ENCODE data around the gene FYN.

Gene FYN

DNA sequence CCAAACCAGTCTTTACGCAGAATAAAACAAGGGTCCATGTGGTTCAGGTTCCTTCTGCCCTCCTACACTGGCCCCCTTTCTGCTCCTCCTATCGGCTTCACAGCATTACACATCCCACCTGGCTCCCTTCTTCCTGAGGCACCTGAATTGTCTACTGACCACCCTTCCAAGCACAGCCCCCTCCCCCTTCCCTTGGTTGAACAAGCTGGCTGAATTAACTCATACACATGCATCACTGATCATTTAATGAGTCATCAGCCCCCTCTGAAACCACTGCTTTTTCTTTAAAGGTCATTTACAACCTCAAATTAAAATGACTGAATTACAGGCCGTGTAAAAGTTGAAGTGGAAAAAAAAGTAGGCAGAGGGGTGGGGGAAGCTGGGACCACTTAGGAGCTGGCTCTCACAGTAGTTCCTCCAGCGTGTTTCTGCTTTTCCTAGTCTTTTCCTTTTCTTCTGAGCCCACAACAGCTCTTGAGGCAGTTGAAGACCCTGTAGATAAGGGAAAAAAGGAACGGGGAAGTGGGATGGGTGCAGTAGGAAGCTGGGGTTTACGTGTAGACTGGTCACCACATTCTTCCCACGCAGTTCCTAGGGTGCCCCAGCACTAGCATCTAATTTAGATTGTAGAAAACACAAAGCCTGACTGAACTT is 67.6 kb downstream of the FYN start:
- Histone ChIP-seq H3K4me1 (ENCODE audit: insufficient read depth, insufficient read length) (no peaks in the 10 kb centered on the region), H3K4me3 (ENCODE audit: insufficient read length, low read depth) (no peak overlapping the region), H3K36me3 (ENCODE audit: insufficient read depth, insufficient read length, low read length) (peaks cover 3% of the 10 kb centered on the region), H3K9ac (ENCODE audit: insufficient read length, low read depth) (no peak overlapping the region), H3K27me3 (ENCODE audit: insufficient read depth, insufficient read length) (no peaks in the 10 kb centered on the region), H3K9me3 (ENCODE audit: insufficient read depth, low read length) (no peaks in the 10 kb centered on the region)
- DNase-seq (ENCODE audit: low read depth, low spot score), result no peak
- TF ChIP-seq SUZ12 (IDR thresholded peaks at IDR 0.05; ENCODE audit: extremely low read depth, insufficient read depth, insufficient read length) (no peak), ZNF274 (IDR thresholded peaks at IDR 0.05; ENCODE audit: low read depth, low read length) (no peak), YY1 (IDR thresholded peaks at IDR 0.05; ENCODE audit: insufficient read depth, insufficient read length) (no peak)

DNA sequence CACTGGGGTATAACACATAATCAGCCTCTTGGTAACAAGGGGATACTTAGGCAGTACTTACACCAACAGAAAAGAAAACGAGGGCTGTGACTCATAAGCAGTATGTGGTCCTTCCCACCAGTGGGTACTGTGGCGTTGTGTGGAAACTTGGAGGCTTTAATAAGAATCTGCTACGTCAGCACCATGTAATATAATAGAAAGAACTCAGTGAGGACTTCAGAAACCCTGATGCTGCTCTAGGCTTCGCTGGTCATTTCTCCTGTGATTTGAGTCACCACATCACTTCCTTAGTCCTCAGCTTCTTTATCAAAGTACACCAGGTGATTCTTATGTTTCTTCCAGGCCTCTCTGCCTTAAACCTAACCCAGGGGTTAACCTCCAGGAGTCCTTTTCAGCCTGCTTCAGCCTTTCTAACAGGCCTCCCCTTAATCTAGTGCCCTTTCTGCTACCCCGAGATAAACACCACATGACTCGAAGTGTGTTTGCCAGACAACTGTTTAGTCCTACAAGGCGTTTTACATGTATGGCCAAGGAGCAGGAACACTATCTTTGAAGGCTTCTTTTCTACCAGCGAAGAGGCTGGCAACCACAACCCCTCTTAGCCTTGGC is 68.5 kb downstream of the FYN start:
- H3K4me1 ChIP-seq (ENCODE audit: insufficient read depth, insufficient read length), result peaks cover 2% of the 10 kb centered on the region
- no peaks in the 10 kb centered on the region for H3K27me3 ChIP-seq (ENCODE audit: insufficient read depth, insufficient read length)
- H3K36me3 ChIP-seq (ENCODE audit: insufficient read depth, insufficient read length, low read length), result peaks cover 3% of the 10 kb centered on the region
- TF ChIP-seq SUZ12 (IDR thresholded peaks at IDR 0.05; ENCODE audit: extremely low read depth, insufficient read depth, insufficient read length) (no peak), ZNF274 (IDR thresholded peaks at IDR 0.05; ENCODE audit: low read depth, low read length) (no peak), YY1 (IDR thresholded peaks at IDR 0.05; ENCODE audit: insufficient read depth, insufficient read length) (no peak)
- H3K9me3 ChIP-seq (ENCODE audit: insufficient read depth, low read length), result no peaks in the 10 kb centered on the region
- H3K9ac ChIP-seq (ENCODE audit: insufficient read length, low read depth), result no peak overlapping the region
- no peak overlapping the region for H3K4me3 ChIP-seq (ENCODE audit: insufficient read length, low read depth)
- DNase-seq (ENCODE audit: low read depth, low spot score), result no peak

DNA sequence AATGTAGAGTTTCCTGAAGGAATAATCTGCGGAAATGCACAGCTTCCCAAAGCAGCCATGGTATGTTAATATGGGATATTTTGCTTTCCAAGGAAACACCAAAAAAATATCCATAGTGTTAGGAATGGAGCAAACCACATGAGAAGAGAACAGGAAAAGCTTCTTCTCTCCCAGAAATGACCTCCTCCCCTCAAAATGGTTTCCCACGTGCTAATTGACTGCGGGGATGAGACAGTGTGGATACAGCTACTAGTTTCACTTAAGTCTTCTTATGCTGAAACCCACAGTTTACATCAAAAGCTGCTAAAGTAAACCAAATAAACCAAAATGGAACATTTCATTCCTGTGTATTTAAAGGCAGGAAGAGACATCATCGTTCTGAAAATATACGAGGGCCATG is 69.4 kb downstream of the FYN start:
- Histone ChIP-seq H3K4me1 (ENCODE audit: insufficient read depth, insufficient read length) (peaks cover 2% of the 10 kb centered on the region), H3K27me3 (ENCODE audit: insufficient read depth, insufficient read length) (no peaks in the 10 kb centered on the region), H3K4me3 (ENCODE audit: insufficient read length, low read depth) (no peak overlapping the region), H3K9ac (ENCODE audit: insufficient read length, low read depth) (no peak overlapping the region), H3K9me3 (ENCODE audit: insufficient read depth, low read length) (no peaks in the 10 kb centered on the region), H3K36me3 (ENCODE audit: insufficient read depth, insufficient read length, low read length) (peaks cover 3% of the 10 kb centered on the region)
- DNase-seq (ENCODE audit: low read depth, low spot score), result no peak
- no peak for TF ChIP-seq ZNF274 (IDR thresholded peaks at IDR 0.05; ENCODE audit: low read depth, low read length)
- no peak for TF ChIP-seq YY1 (IDR thresholded peaks at IDR 0.05; ENCODE audit: insufficient read depth, insufficient read length)
- no peak for TF ChIP-seq SUZ12 (IDR thresholded peaks at IDR 0.05; ENCODE audit: extremely low read depth, insufficient read depth, insufficient read length)

DNA sequence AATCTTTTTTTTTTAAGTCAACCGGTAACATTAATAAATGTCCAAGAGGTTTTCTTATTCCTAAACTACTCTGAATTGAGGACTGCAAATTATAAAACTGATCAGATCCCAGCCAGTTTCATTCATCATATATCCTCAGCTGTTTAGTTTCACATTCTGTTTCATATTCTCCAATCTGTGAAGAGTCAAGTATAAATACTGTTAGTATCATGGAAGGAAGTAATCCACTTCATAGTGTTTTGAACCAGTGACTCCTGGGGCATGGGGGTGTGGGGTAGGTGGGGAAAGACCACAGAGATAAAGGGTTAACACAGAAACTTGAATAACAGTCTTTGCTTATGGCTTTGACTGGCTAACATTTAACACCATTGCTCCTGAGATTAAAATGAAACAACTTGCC is 69.9 kb downstream of the FYN start:
- no peaks in the 10 kb centered on the region for H3K9me3 ChIP-seq (ENCODE audit: insufficient read depth, low read length)
- peaks cover 2% of the 10 kb centered on the region for H3K4me1 ChIP-seq (ENCODE audit: insufficient read depth, insufficient read length)
- DNase-seq (ENCODE audit: low read depth, low spot score), result no peak
- no peak overlapping the region for H3K4me3 ChIP-seq (ENCODE audit: insufficient read length, low read depth)
- H3K27me3 ChIP-seq (ENCODE audit: insufficient read depth, insufficient read length), result no peaks in the 10 kb centered on the region
- TF ChIP-seq YY1 (IDR thresholded peaks at IDR 0.05; ENCODE audit: insufficient read depth, insufficient read length) (no peak), ZNF274 (IDR thresholded peaks at IDR 0.05; ENCODE audit: low read depth, low read length) (no peak), SUZ12 (IDR thresholded peaks at IDR 0.05; ENCODE audit: extremely low read depth, insufficient read depth, insufficient read length) (no peak)
- H3K36me3 ChIP-seq (ENCODE audit: insufficient read depth, insufficient read length, low read length), result peaks cover 3% of the 10 kb centered on the region
- H3K9ac ChIP-seq (ENCODE audit: insufficient read length, low read depth), result no peak overlapping the region

DNA sequence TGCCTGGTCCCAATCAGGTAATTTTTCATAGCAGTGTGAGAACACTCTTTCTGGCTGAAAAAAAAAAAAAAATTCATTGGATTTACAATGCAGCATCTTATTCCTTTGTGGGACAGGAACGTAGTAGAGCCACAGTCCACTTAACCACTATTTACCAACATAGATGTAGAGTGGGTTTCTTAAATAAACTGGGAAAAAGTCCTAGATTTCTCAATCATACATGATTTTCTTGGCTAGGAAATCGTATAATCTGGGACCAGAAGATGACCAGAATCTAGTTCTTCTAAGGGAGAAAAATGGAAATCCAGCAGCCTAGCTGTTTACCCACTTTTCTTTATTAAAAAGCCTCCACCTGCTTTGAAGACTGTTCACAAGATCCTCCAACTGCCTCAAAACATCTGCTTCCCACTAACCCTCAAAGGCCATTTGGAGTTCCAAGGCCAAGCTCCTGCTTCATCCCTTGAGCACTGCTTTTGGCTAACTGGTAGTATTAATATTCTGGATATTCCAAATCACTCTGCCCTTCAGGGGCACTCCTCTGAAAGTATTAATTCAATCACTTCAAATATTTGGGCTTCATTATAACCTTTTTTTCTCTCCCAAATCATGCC is 70.4 kb downstream of the FYN start:
- no peak overlapping the region for H3K9ac ChIP-seq (ENCODE audit: insufficient read length, low read depth)
- H3K27me3 ChIP-seq (ENCODE audit: insufficient read depth, insufficient read length), result no peaks in the 10 kb centered on the region
- TF ChIP-seq ZNF274 (IDR thresholded peaks at IDR 0.05; ENCODE audit: low read depth, low read length) (no peak), SUZ12 (IDR thresholded peaks at IDR 0.05; ENCODE audit: extremely low read depth, insufficient read depth, insufficient read length) (no peak), YY1 (IDR thresholded peaks at IDR 0.05; ENCODE audit: insufficient read depth, insufficient read length) (no peak)
- DNase-seq (ENCODE audit: low read depth, low spot score), result no peak
- H3K36me3 ChIP-seq (ENCODE audit: insufficient read depth, insufficient read length, low read length), result peaks cover 3% of the 10 kb centered on the region
- H3K4me3 ChIP-seq (ENCODE audit: insufficient read length, low read depth), result no peak overlapping the region
- no peaks in the 10 kb centered on the region for H3K9me3 ChIP-seq (ENCODE audit: insufficient read depth, low read length)
- peaks cover 2% of the 10 kb centered on the region for H3K4me1 ChIP-seq (ENCODE audit: insufficient read depth, insufficient read length)

DNA sequence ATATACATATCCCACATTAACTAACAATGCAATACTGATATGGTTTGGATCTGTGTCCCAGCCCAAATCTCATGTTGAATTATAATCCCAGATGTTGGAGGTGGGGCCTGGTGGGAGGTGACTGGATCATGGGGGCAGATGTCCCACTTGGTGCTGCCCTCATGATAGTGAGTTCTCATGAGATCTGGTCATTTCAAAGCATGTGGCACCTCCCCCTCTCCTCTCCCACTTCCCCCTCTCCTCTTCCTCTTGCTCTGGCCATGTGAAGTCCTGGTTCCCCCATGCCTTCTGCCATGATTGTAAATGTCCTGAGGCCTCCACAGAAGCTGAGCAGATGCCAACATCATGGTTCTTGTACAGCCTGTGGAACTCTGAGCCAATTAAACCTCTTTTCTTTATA is 71.2 kb downstream of the FYN start:
- Histone ChIP-seq H3K4me1 (ENCODE audit: insufficient read depth, insufficient read length) (peaks cover 2% of the 10 kb centered on the region), H3K9ac (ENCODE audit: insufficient read length, low read depth) (no peak overlapping the region), H3K27me3 (ENCODE audit: insufficient read depth, insufficient read length) (no peaks in the 10 kb centered on the region), H3K4me3 (ENCODE audit: insufficient read length, low read depth) (no peak overlapping the region), H3K36me3 (ENCODE audit: insufficient read depth, insufficient read length, low read length) (peaks cover 3% of the 10 kb centered on the region), H3K9me3 (ENCODE audit: insufficient read depth, low read length) (no peaks in the 10 kb centered on the region)
- TF ChIP-seq SUZ12 (IDR thresholded peaks at IDR 0.05; ENCODE audit: extremely low read depth, insufficient read depth, insufficient read length) (no peak), ZNF274 (IDR thresholded peaks at IDR 0.05; ENCODE audit: low read depth, low read length) (no peak), YY1 (IDR thresholded peaks at IDR 0.05; ENCODE audit: insufficient read depth, insufficient read length) (no peak)
- DNase-seq (ENCODE audit: low read depth, low spot score), result no peak

DNA sequence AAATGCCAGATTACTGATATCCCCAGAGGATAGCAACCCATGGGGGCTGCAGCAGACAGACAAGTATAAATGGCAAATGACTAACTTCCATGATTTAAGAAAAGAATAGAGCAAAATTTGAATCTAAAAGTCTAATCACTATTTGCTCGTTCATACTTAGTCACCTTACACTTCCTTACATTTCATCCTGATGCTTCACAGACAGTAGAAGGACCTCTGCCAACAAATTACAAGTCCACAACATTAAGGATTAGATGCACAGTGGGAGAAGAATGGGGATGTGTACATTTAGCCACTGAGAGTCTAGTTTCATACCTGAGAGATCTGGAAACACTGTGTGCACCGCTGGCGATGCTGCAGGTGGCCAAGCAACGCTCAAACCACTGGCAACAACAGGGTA is 72.4 kb downstream of the FYN start:
- peaks cover 2% of the 10 kb centered on the region for H3K4me1 ChIP-seq (ENCODE audit: insufficient read depth, insufficient read length)
- DNase-seq (ENCODE audit: low read depth, low spot score), result no peak
- no peaks in the 10 kb centered on the region for H3K9me3 ChIP-seq (ENCODE audit: insufficient read depth, low read length)
- TF ChIP-seq SUZ12 (IDR thresholded peaks at IDR 0.05; ENCODE audit: extremely low read depth, insufficient read depth, insufficient read length) (no peak), ZNF274 (IDR thresholded peaks at IDR 0.05; ENCODE audit: low read depth, low read length) (no peak)
- H3K36me3 ChIP-seq (ENCODE audit: insufficient read depth, insufficient read length, low read length), result peaks cover 3% of the 10 kb centered on the region
- no peak overlapping the region for H3K9ac ChIP-seq (ENCODE audit: insufficient read length, low read depth)
- no peak overlapping the region for H3K4me3 ChIP-seq (ENCODE audit: insufficient read length, low read depth)
- no peaks in the 10 kb centered on the region for H3K27me3 ChIP-seq (ENCODE audit: insufficient read depth, insufficient read length)

Data from NT2/D1 (cell line).